ENCODE measurements around the gene ZNF488.

- no peak for TF ChIP-seq POLR2A (IDR thresholded peaks at IDR 0.05; ENCODE audit: low read depth)
- TF ChIP-seq POLR2AphosphoS5 (IDR thresholded peaks at IDR 0.05), result no peak
Observed at GRCh38 chr10:47354900-47355299, 29.2 kb downstream of the ZNF488 start.

All from esophagus muscularis mucosa (tissue), 2 donors.